OCI-LY1 (cell line): ENCODE data around the gene TOM1.

ENCODE experiments used
- H2AFZ ChIP-seq: fragments of 200-600 bp; sonication (generic), shearing (Covaris generic); 2 replicates; pipeline ENCODE4 v1.6.0; 2014; ENCODE audit warnings: antibody characterized with exemption, mild to moderate bottlenecking, low read length
- H3F3A ChIP-seq: fragments of 200-600 bp; sonication (generic), shearing (Covaris generic); 2 replicates; pipeline ENCODE4 v1.6.0; 2014; ENCODE audit warnings: mild to moderate bottlenecking, antibody characterized with exemption, low read length, moderate library complexity; ENCODE audit not compliant: insufficient read depth
- H3K27ac ChIP-seq: fragments of 200-600 bp; sonication (generic); 2 replicates; pipeline ENCODE4 v1.5.1; 2014; ENCODE audit warnings: low read length, mixed run types, mild to moderate bottlenecking, low read depth; ENCODE audit not compliant: poor library complexity, severe bottlenecking
- H3K27me3 ChIP-seq: fragments of 200-600 bp; sonication (generic); 2 replicates; pipeline ENCODE4 v1.6.0; 2014; ENCODE audit warnings: antibody characterized with exemption, mild to moderate bottlenecking, low read length, moderate library complexity; ENCODE audit not compliant: insufficient read depth
- H3K36me3 ChIP-seq: fragments of 200-600 bp; sonication (generic); 2 replicates; pipeline ENCODE4 v1.6.1; 2014; ENCODE audit warnings: mild to moderate bottlenecking, antibody characterized with exemption, low read length, moderate library complexity, mixed read lengths; ENCODE audit not compliant: insufficient read depth
- H3K4me1 ChIP-seq: fragments of 200-600 bp; sonication (generic); 2 replicates; pipeline ENCODE4 v1.5.1; 2014; ENCODE audit warnings: mild to moderate bottlenecking, low read length, moderate library complexity; ENCODE audit not compliant: insufficient read depth, severe bottlenecking
- H3K4me2 ChIP-seq: fragments of 200-600 bp; sonication (generic), shearing (Covaris generic); 2 replicates; pipeline ENCODE4 v1.6.1; 2014; ENCODE audit warnings: low read length
- H3K4me3 ChIP-seq: fragments of 200-600 bp; sonication (generic); 2 replicates; pipeline ENCODE4 v1.5.1; 2014; ENCODE audit warnings: low read length, low read depth, mild to moderate bottlenecking, mixed read lengths; ENCODE audit not compliant: poor library complexity, severe bottlenecking
- H3K79me2 ChIP-seq: fragments of 200-600 bp; shearing (Covaris generic); 2 replicates; pipeline ENCODE4 v1.6.1; 2016; ENCODE audit warnings: mixed run types, low read length, mixed read lengths; ENCODE audit not compliant: insufficient read depth
- H3K9ac ChIP-seq: fragments of 200-600 bp; sonication (generic), shearing (Covaris generic); 2 replicates; pipeline ENCODE4 v1.6.1; 2014; ENCODE audit warnings: mild to moderate bottlenecking, low read length, mixed read lengths
- H3K9me2 ChIP-seq: fragments of 200-600 bp; sonication (generic), shearing (Covaris generic); 2 replicates; pipeline ENCODE4 v1.6.1; 2014; ENCODE audit warnings: low read depth, mild to moderate bottlenecking, low read length, mixed read lengths
- H3K9me3 ChIP-seq: fragments of 200-600 bp; shearing (Covaris generic); 2 replicates; pipeline ENCODE4 v1.6.1; 2014; ENCODE audit warnings: low read length, mixed read lengths
- H4K20me1 ChIP-seq: fragments of 200-600 bp; sonication (generic), shearing (Covaris generic); 2 replicates; pipeline ENCODE4 v1.6.0; 2016; ENCODE audit warnings: mild to moderate bottlenecking, low read length; ENCODE audit not compliant: insufficient read depth
- CTCF ChIP-seq: fragments of 200-600 bp; sonication (generic), shearing (Covaris generic); IDR thresholded peaks from 2 replicates; pipeline ENCODE4 v1.5.1; 2017; ENCODE audit warnings: mild to moderate bottlenecking, antibody characterized with exemption, low read length, moderate library complexity, mixed read lengths
- EZH2 ChIP-seq: fragments of 200-600 bp; sonication (generic), shearing (Covaris generic); IDR thresholded peaks from 2 replicates; pipeline ENCODE4 v1.8.0; 2017; ENCODE audit warnings: borderline replicate concordance, mixed run types, mild to moderate bottlenecking, antibody characterized with exemption, low read length, moderate library complexity, mixed read lengths

Gene TOM1

GRCh38 chr22:35299217-35299672 lies 449 bp upstream of the TOM1 start:
- Histone ChIP-seq H3K79me2 (no peaks in the 10 kb centered on the region), H3K4me1 (peaks cover 19% of the 10 kb centered on the region), H3K9me3 (no peaks in the 10 kb centered on the region), H3K36me3 (peaks cover 22% of the 10 kb centered on the region), H3K9me2 (no peaks in the 10 kb centered on the region), H2AFZ (no peak overlapping the region), H3K4me3 (peak overlapping the region; percentile 94), H3K4me2 (peak overlapping the region; percentile 100), H3K27ac (peak overlapping the region; percentile 73), H3K27me3 (no peaks in the 10 kb centered on the region), H4K20me1 (no peaks in the 10 kb centered on the region), H3K9ac (peak overlapping the region; percentile 91), H3F3A (no peaks in the 10 kb centered on the region)
- TF ChIP-seq EZH2 = no peak
- peak; percentile 38; the same call in 1 of the 2 replicates for TF ChIP-seq CTCF

- H2AFZ ChIP-seq = no peak overlapping the region
- H3K27me3 ChIP-seq = no peaks in the 10 kb centered on the region
- H3K4me2 ChIP-seq = no peak overlapping the region
- H3K9me3 ChIP-seq = no peaks in the 10 kb centered on the region
- H3K9me2 ChIP-seq = no peaks in the 10 kb centered on the region
- no peak overlapping the region for H3K27ac ChIP-seq
- TF ChIP-seq EZH2 (no peak), CTCF (no peak)
- no peak overlapping the region for H3K9ac ChIP-seq
- no peaks in the 10 kb centered on the region for H4K20me1 ChIP-seq
- peaks cover 7% of the 10 kb centered on the region; the same call in 1 of the 2 replicates for H3K36me3 ChIP-seq
- no peak overlapping the region for H3K4me3 ChIP-seq
- H3K4me1 ChIP-seq = peaks cover 27% of the 10 kb centered on the region
- H3K79me2 ChIP-seq = no peaks in the 10 kb centered on the region
- no peaks in the 10 kb centered on the region for H3F3A ChIP-seq
Measured at GRCh38 chr22:35301372-35301874, 1.7 kb downstream of the TOM1 start.

DNA sequence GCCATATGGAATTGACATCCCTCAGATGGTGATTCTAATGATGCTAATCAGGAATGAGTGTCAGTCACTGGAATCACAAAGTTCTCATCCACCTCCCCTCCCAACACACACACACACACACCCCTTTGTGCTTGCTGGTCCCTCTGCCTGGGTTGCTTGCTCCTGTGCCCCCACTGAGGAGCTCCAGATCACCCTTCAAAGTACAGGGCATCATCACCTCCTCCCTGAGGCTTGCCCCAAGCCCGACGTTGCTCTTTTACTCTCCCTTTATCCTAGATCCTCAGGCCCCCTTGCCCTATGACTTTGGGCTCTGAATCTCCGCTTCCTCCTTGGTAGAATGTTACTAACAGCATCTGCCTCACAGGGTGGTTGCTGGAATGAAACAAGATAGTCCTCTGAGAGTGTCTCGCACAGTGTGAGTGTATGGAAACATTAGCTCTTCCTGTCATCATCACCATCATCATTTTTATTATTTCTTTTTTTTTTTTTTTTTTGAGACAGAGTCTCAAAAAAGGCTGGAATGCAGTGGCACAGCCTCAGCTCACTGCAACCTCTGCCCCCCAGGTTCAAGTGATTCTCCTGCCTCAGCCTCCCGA lies 3.4 kb downstream of the TOM1 start:
- Histone ChIP-seq H3K4me1 (peaks cover 30% of the 10 kb centered on the region), H3K9me3 (no peaks in the 10 kb centered on the region), H3K27ac (no peak overlapping the region), H2AFZ (no peak overlapping the region), H4K20me1 (no peaks in the 10 kb centered on the region), H3K9me2 (no peaks in the 10 kb centered on the region), H3K9ac (no peak overlapping the region), H3K27me3 (no peaks in the 10 kb centered on the region), H3K79me2 (no peaks in the 10 kb centered on the region), H3F3A (no peaks in the 10 kb centered on the region), H3K4me2 (no peak overlapping the region), H3K36me3 (no peaks in the 10 kb centered on the region; the same call in 1 of the 2 replicates), H3K4me3 (no peak overlapping the region)
- no peak for TF ChIP-seq EZH2
- TF ChIP-seq CTCF = no peak
